ENCODE results near the gene MROH8.

DNA sequence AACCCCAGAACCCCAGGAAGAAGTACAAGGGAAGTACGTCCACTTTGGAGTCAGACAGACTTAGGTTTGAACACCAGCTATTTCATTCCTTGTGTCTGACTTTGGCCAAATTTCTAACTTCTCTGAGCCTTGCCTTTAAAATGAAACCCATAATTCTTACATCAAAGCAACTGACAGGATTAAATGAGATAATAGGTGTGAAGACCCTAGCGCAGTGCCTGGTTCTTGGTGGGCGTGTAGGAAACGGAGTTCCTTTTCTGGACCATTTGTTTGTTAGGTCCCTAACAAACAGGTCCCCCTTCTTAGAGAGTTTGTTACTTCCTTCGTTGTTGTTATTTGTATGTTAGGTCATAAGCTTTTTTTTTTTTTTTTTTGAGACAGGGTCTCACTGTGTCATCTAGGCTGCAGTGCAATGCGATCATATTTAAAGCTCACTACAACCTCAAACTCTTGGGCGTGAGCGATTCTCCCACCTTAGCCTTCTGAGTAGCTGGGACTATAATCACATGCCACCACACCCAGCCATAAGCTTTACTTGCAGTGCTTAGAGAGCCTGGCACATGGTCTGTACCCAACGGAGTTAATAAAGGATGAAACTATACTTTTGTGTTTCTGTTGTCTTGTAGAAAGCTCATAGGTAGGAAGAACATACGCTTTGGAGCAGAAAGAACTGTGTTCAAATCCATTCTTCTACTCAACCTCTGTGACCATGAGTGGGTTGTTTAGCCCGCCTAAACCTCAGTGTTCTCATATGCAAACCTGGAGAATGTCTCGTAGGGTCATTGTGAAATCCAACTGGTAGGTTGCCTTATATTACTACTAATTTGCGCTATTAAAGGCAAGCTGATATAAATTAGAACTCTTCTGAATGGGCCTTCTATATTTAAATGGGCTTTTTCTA lies 21.8 kb upstream of the MROH8 start:
- TF ChIP-seq POLR2AphosphoS5 (IDR thresholded peaks at IDR 0.05; ENCODE audit: low read depth) (no peak), GABPA (IDR thresholded peaks at IDR 0.05; ENCODE audit: low read depth) (no peak), SPI1 (IDR thresholded peaks at IDR 0.05; ENCODE audit: borderline replicate concordance, low read depth) (no peak)
- TF ChIP-seq, protein P1, sequence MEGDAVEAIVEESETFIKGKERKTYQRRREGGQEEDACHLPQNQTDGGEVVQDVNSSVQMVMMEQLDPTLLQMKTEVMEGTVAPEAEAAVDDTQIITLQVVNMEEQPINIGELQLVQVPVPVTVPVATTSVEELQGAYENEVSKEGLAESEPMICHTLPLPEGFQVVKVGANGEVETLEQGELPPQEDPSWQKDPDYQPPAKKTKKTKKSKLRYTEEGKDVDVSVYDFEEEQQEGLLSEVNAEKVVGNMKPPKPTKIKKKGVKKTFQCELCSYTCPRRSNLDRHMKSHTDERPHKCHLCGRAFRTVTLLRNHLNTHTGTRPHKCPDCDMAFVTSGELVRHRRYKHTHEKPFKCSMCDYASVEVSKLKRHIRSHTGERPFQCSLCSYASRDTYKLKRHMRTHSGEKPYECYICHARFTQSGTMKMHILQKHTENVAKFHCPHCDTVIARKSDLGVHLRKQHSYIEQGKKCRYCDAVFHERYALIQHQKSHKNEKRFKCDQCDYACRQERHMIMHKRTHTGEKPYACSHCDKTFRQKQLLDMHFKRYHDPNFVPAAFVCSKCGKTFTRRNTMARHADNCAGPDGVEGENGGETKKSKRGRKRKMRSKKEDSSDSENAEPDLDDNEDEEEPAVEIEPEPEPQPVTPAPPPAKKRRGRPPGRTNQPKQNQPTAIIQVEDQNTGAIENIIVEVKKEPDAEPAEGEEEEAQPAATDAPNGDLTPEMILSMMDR (IDR thresholded peaks at IDR 0.05; ENCODE audit: insufficient read depth, low read length), result no peak
- TF ChIP-seq, protein P2, sequence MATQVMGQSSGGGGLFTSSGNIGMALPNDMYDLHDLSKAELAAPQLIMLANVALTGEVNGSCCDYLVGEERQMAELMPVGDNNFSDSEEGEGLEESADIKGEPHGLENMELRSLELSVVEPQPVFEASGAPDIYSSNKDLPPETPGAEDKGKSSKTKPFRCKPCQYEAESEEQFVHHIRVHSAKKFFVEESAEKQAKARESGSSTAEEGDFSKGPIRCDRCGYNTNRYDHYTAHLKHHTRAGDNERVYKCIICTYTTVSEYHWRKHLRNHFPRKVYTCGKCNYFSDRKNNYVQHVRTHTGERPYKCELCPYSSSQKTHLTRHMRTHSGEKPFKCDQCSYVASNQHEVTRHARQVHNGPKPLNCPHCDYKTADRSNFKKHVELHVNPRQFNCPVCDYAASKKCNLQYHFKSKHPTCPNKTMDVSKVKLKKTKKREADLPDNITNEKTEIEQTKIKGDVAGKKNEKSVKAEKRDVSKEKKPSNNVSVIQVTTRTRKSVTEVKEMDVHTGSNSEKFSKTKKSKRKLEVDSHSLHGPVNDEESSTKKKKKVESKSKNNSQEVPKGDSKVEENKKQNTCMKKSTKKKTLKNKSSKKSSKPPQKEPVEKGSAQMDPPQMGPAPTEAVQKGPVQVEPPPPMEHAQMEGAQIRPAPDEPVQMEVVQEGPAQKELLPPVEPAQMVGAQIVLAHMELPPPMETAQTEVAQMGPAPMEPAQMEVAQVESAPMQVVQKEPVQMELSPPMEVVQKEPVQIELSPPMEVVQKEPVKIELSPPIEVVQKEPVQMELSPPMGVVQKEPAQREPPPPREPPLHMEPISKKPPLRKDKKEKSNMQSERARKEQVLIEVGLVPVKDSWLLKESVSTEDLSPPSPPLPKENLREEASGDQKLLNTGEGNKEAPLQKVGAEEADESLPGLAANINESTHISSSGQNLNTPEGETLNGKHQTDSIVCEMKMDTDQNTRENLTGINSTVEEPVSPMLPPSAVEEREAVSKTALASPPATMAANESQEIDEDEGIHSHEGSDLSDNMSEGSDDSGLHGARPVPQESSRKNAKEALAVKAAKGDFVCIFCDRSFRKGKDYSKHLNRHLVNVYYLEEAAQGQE (IDR thresholded peaks at IDR 0.05; ENCODE audit: insufficient replicate concordance, low read depth), result no peak

Measured in HL-60 (cell line).